Spinal cord (tissue), 10 donors: ENCODE data around the gene KLHL11. TPM values are rescaled to one million over a fixed set of nuclear protein-coding genes. Genes with fewer than 3 reads are reported as not detected.

Experiments
- DNase-seq, 6 donors: peaks; one replicate each; pipeline versions ENCODE4 v3.0.0 to v3.0.0-alpha.2; 2013 to 2015; ENCODE audit warnings: low spot score in 6 of 6, low read depth in 4 of 6
- H3K27ac ChIP-seq: one replicate; pipeline ENCODE4 v1.5.1; 2013; ENCODE audit warnings: low read depth, low read length, control low read depth
- H3K27me3 ChIP-seq: one replicate; pipeline ENCODE4 v1.6.1; 2013; ENCODE audit warnings: low read length; ENCODE audit not compliant: control insufficient read depth, insufficient read depth
- H3K36me3 ChIP-seq: one replicate; pipeline ENCODE4 v1.6.1; 2013; ENCODE audit warnings: low read length; ENCODE audit not compliant: control insufficient read depth, insufficient read depth
- H3K4me1 ChIP-seq: one replicate; pipeline ENCODE4 v1.6.1; 2013; ENCODE audit warnings: low read length; ENCODE audit not compliant: control insufficient read depth, insufficient read depth
- H3K4me3 ChIP-seq: one replicate; pipeline ENCODE4 v1.5.1; 2013; ENCODE audit warnings: low read depth, low read length, control low read depth
- H3K9me3 ChIP-seq: one replicate; pipeline ENCODE4 v1.6.1; 2013; ENCODE audit warnings: low read length; ENCODE audit not compliant: control insufficient read depth, insufficient read depth
- WGBS: methylation state at CpG from one replicate; pipeline ENCODE4 v1.1.5; 2013; ENCODE audit warnings: missing lambda C conversion rate; ENCODE audit not compliant: insufficient coverage; 5-methylcytosine and 5-hydroxymethylcytosine counted together
- polyA plus RNA-seq, 2 donors: library from polyadenylated mRNA; unstranded; fragments of 120-200 nt; gene quantifications; one replicate each; pipeline ENCODE4 v1.2.1, GENCODE V29; 2013; ENCODE audit not compliant: insufficient read length in 2 of 2
- total RNA-seq, 2 donors: library from RNA; depleted of rRNA in 1 of 2; stranded (reverse); fragments of 120-200 nt in 1 of 2; fragments of >200 nt in 1 of 2; gene quantifications; one replicate each; pipeline versions ENCODE4 v1.2.3 to v1.2.4, GENCODE V29; 2013 to 2014
- donor health status: healthy.

Gene KLHL11
- total and polyA plus RNA-seq, 4 donors, result 11.1 to 64.6 (median 23.5) TPM

DNA sequence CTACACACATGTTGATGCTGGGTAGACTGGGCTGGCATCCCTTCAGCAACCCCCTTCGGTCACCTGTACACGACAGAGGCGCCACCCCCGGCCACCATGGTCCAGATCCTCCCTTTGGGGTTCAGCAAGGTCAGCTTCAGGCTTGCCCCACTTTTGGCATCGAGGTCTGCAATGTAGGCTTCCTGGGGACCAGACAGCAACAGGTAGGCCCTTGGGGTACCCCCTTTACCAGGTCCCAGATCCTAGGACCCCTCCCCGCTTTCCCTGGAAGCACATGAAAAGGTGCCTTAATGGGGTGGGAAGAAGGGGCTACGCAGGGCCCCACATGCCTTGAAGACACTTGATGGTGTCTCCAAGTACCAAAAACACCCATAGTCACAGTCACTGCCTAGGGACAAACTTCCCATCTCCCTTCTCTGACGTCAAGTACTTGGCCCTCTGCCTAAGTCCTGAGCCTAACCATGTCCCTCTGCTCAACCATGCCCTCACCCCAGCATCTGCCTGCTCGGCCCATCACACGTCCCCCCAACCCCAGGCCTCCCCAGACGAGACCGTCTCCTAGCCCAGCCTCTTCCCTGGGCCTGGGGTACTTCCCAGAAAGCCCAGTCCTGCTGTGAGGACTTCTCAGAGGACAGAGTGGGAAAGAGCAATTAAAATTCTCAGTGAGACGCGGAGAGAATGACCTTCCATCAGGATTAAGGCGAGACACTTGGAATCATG is 41.4 kb upstream of the KLHL11 start:
- no peaks in the 10 kb centered on the region for H3K9me3 ChIP-seq
- WGBS, result 61% methylated on average over 12 of the region's 15 CpGs
- H3K27me3 ChIP-seq, result no peaks in the 10 kb centered on the region
- no peak overlapping the region for H3K27ac ChIP-seq
- H3K4me1 ChIP-seq, result peaks cover 13% of the 10 kb centered on the region
- H3K4me3 ChIP-seq, result no peak overlapping the region
- peak in 1 of 6 donors; percentile 4 for DNase-seq
- peaks cover 95% of the 10 kb centered on the region for H3K36me3 ChIP-seq

DNA sequence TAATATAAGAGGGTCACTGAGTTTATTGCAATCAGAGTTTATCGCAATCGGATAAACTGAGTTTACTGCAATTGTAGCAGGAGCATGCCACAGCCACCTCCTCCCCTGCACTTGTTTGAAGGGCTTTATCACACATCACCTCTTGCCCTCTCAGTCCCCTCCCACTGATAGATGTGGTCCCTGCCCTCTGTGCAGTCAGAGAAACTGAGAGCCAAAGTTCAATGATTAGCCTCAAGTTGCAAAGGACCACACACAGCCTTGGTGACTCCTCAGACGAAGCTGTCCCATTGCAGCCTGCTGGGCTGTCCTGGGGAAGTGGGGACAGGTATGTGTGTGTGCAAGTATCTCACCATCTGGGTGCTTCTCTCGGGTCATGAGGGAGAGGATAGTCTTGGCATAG is 39.9 kb upstream of the KLHL11 start:
- no peak for DNase-seq
- Histone ChIP-seq H3K9me3 (no peaks in the 10 kb centered on the region), H3K4me3 (no peak overlapping the region), H3K27me3 (no peaks in the 10 kb centered on the region), H3K27ac (no peak overlapping the region), H3K36me3 (peaks cover 90% of the 10 kb centered on the region), H3K4me1 (peaks cover 13% of the 10 kb centered on the region)
- WGBS, result 94% methylated on average over 4 of the region's 4 CpGs

DNA sequence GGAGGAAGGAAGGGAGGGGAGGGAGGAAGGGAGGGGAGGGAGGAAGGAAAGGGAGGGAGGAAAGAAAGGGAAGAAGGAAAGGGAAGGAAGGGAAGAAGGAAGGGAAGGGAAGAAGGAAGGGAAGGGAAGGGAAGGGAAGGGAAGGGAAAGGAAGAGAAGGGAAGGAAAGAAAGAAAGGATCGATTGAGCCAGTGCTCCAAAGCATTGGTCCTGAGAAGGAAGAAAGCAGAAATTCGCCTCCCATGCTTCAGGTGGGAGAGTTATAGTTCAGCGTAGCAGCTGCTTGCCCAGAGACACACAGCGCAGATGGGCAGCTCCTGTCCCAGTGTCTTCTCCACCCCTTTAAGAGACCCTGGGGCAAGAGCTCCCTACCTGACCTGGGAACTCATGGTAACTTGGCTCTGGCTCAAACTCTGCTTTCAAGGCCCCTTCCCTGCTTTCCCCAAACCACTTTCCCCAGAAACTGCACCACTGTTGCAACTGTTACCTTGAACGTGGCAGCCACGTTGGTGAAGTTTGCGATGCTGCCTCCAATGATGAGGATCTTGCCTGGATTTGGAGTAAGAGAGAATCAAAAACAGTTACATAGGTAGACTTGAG is 39.1 kb upstream of the KLHL11 start:
- H3K4me1 ChIP-seq, result peaks cover 13% of the 10 kb centered on the region
- peaks cover 90% of the 10 kb centered on the region for H3K36me3 ChIP-seq
- no peak overlapping the region for H3K4me3 ChIP-seq
- no peak for DNase-seq
- no peak overlapping the region for H3K27ac ChIP-seq
- no peaks in the 10 kb centered on the region for H3K9me3 ChIP-seq
- H3K27me3 ChIP-seq, result no peaks in the 10 kb centered on the region
- 97% methylated on average over 4 of the region's 7 CpGs for WGBS

DNA sequence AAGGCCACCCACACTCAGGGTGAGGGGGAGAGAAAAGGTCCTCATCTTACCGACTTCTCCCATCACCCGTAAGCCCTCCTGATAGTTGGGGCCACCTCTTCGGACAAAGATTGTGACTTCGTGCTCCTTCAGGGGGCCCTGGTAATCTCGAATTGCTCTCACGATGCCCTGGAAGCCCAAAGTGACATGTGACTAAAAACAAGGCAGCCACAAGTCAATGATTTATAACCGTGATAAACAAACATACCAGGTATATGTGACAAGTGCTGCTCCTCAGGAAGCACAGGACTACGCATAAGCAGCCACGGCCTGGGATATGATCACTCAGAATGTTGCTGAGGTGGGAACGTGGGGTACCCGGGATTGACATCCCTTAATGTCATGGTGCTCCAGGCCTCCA is 36.4 kb upstream of the KLHL11 start:
- Histone ChIP-seq H3K27ac (no peak overlapping the region), H3K9me3 (no peaks in the 10 kb centered on the region), H3K27me3 (no peaks in the 10 kb centered on the region), H3K4me3 (no peak overlapping the region), H3K4me1 (peaks cover 4% of the 10 kb centered on the region), H3K36me3 (peaks cover 93% of the 10 kb centered on the region)
- WGBS, result 88% methylated on average over 7 of the region's 11 CpGs
- no peak for DNase-seq

DNA sequence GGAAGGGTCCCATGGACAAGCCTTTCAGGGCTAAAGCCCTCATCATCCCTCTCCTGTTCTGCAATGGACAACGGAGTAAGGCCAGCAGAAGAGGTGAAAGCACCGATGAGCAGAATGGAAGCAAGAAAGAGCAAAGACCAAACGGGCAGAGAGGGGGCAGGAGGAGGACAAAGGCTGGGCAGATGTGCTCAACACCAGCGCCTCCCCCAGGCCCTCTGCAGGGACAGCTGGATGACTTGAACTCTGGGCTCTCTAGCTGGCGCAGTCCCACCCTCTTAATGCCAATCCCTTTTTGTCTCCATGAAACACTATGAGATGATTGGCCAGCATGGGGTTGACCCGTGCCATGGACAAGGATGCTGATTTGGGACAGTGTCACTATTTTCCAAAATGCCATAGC is 31.5 kb upstream of the KLHL11 start:
- Histone ChIP-seq H3K27me3 (no peaks in the 10 kb centered on the region), H3K4me3 (no peak overlapping the region), H3K36me3 (peaks cover 93% of the 10 kb centered on the region), H3K4me1 (peaks cover 7% of the 10 kb centered on the region), H3K27ac (no peak overlapping the region), H3K9me3 (no peaks in the 10 kb centered on the region)
- no peak for DNase-seq
- WGBS, result 84% methylated on average over 5 of the region's 6 CpGs

DNA sequence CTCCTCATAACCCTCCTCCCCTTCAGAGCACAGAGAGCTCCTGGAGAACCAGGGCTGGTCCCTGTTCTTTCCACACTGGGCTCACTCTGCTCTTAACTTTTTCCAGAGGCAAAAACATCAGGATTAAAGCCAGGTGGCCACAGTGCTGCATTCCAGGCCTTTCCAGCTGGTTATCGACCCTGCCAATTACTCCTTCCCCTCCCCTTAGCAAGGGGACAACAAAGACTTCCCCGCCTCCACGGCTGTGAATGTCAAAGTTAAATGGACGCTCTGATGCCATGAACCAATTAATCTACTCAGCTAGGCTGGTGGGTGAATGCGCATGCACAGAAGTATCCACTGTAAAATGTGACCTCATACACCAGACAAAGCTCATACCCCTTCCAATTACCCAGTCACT is 30.4 kb upstream of the KLHL11 start:
- Histone ChIP-seq H3K4me3 (no peak overlapping the region), H3K36me3 (peaks cover 97% of the 10 kb centered on the region), H3K27ac (no peak overlapping the region), H3K4me1 (peaks cover 7% of the 10 kb centered on the region), H3K27me3 (no peaks in the 10 kb centered on the region), H3K9me3 (no peaks in the 10 kb centered on the region)
- DNase-seq, result peak in 3 of 6 donors; percentile 1 to 43 (median 33)
- 15% methylated on average over 4 of the region's 5 CpGs for WGBS

DNA sequence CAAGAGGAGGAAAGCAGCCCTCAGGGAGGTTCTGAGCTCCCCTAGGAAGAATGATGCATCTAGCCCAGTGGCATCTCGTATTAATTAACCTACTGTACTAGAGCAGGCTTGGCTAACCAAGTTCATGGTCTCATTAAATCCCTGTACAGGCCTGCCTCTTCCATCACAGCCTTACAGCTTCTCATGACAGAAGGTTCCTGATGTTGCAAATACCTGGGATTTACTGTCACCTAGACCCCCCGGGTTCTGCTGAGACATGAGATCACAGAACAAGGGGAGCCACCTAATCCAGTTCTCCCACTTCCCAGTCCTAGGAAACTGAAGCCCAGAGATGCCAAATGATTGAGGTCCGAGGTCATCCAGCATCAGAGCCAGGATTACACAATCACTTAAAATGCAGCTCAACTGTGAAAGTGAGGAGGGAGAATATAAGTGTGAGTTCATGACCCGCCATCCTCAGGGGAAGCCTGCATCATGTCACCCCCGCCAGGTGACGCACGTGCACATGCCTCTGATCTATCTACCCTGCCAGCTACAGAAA is 29.6 kb upstream of the KLHL11 start:
- Histone ChIP-seq H3K27me3 (no peaks in the 10 kb centered on the region), H3K4me3 (no peak overlapping the region), H3K9me3 (no peaks in the 10 kb centered on the region), H3K27ac (no peak overlapping the region), H3K36me3 (peaks cover 95% of the 10 kb centered on the region), H3K4me1 (peaks cover 7% of the 10 kb centered on the region)
- 90% methylated on average over 1 of the region's 7 CpGs for WGBS
- no peak for DNase-seq

DNA sequence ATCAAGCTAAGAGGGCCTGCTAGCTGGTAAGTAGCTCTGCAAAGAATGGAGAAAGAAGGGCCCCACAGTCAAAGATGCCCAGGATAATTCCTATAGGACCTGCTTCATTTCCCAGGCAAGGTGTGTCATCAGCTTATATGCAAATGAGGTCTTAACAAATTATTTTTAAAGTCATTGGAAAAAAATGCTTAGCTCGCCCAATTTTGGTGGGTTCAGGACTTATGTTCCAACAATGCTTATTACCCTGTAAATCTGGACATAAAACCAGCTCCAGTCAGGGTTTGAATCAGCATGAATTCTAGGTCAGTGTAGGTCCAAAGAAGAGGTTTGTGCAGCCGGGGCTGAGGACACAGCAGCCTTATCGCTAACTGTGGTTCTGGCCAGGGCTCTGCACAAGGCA is 28.2 kb upstream of the KLHL11 start:
- H3K4me3 ChIP-seq, result no peak overlapping the region
- no peaks in the 10 kb centered on the region for H3K27me3 ChIP-seq
- H3K9me3 ChIP-seq, result no peaks in the 10 kb centered on the region
- no peak for DNase-seq
- H3K4me1 ChIP-seq, result peaks cover 7% of the 10 kb centered on the region
- whole genome bisulfite sequencing, result 98% methylated on average over 3 of the region's 3 CpGs
- H3K27ac ChIP-seq, result no peak overlapping the region
- H3K36me3 ChIP-seq, result peaks cover 93% of the 10 kb centered on the region

DNA sequence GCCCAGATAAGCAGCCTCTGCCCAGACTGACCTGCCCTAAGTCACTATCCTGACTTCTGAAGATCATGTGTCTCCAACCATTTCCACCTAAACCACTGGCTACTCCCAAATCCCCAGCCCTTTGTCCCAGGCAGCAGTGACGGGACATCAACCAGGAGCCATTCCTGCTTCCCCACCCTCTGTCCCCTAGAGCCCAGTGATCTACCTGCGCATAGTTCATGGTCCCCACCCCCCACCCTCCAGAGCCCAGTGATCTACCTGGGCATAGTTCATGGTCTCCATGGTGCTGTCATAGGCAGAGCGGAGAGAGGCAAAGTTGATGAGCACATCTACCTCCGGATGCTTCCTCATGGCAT is 26.8 kb upstream of the KLHL11 start:
- Histone ChIP-seq H3K27me3 (no peaks in the 10 kb centered on the region), H3K4me3 (no peak overlapping the region), H3K9me3 (no peaks in the 10 kb centered on the region), H3K36me3 (peaks cover 93% of the 10 kb centered on the region), H3K27ac (no peak overlapping the region), H3K4me1 (peaks cover 7% of the 10 kb centered on the region)
- no peak for DNase-seq
- 100% methylated on average over 4 of the region's 4 CpGs for WGBS
